HG02884 (cell line): ENCODE data around the gene TOB1.
"Not testable (repeated sequence)": the region's sequence is repeated elsewhere in the genome, so short reads cannot be mapped to it uniquely, and the experiment has no call there.

Experiments used
- ATAC-seq: cut with Tn5 transposase; IDR thresholded peaks from one replicate; pipeline ENCODE4 v1.9.1; 2021; ENCODE audit warnings: mild to moderate bottlenecking, moderate library complexity; ENCODE audit not compliant: unreplicated experiment

Gene TOB1

DNA sequence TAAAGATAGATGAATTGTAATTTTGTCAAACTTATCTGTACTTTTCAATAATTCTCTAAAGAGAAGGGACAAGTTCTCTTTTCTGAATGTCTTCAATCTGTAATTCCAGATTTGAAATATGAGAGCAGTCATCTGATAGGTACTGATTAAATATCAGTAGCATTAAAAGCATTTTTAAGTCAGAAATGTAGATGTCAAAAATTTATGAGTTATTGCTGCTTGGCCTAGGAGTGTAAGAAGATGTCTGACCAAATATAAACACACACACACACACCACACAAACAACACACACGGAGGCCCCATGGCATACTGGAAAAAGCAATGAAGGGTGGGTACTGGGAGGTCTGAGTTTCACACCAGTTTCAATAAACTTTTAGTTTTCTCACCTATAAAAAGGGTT, 2.4 kb upstream of the TOB1 start:
- no peak for ATAC-seq

DNA sequence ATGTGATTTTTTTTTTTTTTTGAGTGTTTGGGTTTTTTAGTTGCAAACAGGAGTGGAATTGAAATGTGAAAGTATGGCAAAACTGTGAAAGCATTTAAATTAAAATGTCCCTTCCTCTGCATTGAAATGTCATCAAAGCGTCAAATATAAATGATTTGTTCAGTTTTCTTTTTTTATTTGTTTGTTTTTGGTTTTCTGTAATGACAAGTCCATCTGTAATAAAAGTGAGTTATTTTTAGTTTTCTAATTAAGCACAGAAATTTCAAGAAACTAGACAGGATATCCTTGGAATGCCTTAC, 1.9 kb upstream of the TOB1 start:
- ATAC-seq = no peak

DNA sequence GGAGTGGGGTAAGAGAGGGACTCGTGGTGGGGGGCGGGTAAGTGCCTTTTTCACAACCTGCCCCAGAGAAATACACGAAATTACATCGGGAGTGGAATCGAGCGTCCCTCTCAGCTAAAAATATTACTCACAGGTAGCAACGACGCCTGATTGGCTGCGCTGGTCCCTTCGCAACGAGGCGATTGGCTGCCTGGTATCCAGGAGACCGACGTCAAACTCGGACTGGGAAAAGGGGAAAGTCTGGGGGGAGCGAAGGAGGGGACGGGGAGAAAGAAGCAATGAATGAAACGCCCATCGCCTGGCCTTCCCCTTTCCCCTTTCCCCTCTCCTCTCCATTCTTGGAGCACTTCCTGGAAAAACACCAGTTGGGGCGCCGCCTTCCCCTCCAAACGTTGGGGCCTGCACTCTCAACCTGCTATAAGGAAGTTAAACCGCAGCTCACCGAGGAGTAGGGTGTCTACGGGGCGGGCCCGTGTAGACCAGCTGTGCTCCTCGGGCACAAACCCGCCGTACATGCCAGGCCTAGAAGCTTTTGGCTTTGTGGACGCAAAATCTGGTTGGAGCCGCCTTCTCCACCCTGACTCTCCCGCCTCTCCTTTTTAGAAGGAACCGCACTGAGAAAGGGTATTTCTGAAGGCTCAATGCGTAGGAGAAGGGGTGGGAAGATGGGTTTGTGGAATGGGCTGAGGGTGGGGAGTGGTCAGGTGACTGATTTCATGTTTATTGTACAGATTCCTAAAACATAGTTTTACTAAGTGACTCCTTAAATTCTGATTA, 1.4 kb upstream of the TOB1 start:
- ATAC-seq = peak; percentile 31

DNA sequence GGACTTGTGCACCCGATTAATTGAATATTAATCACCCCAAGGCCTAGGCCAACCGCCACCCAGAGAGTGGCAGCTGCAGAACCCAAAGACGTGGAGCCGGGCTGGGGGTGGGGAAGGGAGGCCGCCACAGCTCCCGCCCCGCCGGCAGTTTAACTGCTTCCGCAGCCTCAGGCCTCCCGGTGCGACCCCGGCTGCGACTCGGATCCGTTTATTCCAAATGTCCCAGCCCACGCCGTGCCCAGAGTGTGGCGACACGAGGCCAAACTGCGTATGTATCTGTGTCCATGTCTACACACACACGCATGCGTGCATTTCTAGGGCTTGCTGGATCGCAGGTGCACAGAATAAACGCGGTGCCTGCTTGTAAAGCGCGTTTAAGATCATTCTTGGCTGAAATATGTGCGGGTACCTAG, 802 bp upstream of the TOB1 start:
- ATAC-seq = no peak

DNA sequence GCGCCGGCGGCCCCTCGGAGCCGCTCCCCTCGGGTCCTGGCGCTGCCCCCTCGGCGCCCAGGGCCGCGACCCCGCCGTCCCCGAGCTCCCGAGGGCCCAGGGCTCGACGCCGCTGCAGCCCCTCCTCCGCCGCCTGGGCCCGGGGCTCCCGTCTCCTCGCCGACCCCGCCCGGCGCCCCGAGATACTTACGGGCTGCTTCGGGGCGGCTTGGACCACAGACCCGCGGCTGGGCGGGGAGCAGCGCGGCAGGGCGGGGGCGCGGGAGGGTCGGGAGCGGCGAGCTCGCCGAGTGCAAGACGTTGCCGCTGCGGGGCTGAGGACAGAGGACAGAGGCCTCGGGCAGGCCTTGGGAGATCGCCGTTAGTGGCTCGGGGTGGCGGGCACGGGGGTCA, 290 bp downstream of the TOB1 start:
- peak; percentile 3 for ATAC-seq

DNA sequence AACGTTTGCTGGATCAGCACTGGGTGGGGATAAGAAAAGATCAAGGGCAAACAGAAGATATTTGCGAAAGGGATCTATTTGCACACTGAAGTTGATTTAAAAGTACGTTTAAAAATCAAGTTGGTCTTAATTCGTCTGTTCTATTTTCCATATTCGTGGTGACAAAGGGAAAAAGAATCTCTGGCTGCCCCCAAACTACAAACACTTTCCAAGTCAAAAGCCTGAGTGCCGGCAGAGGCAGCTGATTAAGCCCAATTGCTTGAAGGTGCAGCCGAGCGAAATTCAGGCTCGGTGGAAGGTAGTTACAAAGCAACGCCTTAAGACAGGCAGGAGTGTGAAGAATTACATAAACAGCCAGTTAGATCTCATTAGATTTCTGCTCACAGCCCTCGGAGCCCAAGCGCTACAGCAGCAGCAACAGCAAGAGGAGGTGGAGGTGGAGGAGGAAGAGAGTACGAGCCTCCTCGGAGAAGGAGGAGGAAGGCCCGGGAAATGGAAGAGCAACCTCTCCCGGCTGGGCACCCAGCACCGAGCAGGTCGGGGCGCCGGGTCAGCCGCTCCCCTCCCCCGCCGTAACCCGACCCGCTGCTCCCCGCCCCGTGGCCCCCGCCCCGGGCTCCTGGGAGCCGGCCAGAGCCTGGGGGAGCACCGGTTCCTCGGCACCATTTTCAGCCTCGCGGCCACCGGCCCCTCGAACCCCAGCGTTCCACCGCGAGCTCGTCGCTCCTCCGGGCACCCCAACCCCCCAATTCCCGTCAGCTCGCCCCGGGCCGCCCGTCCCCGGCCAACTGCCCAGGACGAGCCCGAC, 890 bp downstream of the TOB1 start:
- ATAC-seq = no peak

GRCh38 chr17:50864747-50865059, 1.5 kb downstream of the TOB1 start:
- no peak for ATAC-seq

- ATAC-seq = no peak
Observed at GRCh38 chr17:50863931-50864330, 2.2 kb downstream of the TOB1 start.

DNA sequence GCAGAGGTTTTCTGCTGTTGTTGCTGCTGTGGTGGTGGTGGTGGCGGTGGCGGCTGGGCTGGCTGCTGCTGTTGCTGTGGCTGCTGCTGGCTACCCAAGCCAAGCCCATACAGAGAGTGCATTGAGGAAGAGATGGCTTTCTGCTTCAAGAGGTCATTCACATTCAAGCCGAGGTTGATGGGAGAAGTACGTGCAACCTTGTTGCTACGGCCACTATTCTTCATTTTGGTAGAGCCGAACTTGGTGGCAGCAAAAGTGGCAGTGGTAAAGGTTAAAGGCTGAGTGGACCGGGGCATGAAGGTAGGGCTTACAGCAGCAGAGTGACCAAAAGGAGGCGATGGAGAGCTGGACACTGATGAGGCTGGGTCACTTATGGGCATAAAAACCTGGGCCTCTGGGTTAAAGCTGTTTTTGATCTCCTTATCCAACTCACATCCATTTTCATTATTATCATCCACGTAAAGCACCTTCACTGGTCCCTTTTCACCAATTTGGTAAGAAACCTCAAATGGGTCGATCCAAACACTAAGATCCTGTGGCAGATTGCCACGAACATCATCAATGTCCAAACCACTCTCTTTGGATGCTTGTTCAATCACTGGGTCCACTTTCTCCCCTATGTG, 2.8 kb downstream of the TOB1 start:
- ATAC-seq = no peak

DNA sequence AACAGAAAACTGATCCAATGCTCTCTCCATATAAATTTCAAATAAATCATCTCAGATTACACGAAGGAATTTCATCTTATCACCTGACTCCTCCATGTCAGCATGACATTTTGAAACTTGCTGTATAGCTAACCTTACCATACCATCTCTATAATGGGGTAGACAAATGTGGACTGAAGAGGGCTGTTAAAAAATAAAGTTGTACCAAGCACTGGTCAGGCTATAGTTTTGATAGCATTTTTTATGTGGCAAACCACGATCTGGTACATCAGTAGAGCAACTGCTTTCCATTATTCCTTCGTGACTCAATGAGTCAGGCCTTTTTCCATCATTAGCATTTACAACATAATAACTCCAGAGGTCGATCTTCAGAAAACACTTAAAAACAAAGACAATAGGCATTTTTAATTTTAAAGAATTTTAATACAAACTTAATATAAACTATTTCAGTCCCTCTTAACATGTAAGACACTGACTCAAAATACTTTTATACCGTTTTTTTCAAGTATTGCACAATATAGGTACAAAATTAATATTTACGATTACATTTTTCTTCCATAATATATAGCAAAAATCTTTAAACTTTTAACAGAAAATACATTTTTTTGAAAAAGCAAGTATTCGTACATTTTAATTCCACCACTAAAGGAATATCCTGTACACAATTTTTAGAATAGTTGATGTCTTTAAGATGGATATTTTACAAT, 4.2 kb downstream of the TOB1 start:
- ATAC-seq = no peak

GRCh38 chr17:50861334-50861676, 4.8 kb downstream of the TOB1 start:
- no peak for ATAC-seq

DNA sequence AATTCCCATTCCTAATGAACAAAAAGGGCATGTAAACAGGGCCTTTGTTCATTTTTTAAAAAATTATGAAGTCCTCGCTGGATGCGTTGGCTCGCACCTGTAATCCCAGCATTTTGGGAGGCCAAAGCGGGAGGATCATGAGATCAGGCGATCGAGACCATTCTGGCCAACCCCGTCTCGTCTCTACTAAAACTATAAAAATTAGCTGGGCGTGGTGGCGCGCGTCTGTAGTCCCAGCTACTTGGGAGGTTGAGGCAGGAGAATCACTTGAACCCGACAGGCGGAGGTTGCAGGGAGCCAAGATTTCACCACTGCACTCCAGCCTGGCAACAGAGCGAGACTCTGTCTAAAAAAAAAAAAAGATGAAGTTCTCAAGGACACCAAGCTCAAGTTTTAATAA, 6.4 kb downstream of the TOB1 start:
- ATAC-seq = not testable (repeated sequence)

GRCh38 chr17:50858486-50859225, 7.5 kb downstream of the TOB1 start:
- ATAC-seq = no peak

GRCh38 chr17:50856431-50856830, 9.7 kb downstream of the TOB1 start:
- ATAC-seq = no peak

DNA sequence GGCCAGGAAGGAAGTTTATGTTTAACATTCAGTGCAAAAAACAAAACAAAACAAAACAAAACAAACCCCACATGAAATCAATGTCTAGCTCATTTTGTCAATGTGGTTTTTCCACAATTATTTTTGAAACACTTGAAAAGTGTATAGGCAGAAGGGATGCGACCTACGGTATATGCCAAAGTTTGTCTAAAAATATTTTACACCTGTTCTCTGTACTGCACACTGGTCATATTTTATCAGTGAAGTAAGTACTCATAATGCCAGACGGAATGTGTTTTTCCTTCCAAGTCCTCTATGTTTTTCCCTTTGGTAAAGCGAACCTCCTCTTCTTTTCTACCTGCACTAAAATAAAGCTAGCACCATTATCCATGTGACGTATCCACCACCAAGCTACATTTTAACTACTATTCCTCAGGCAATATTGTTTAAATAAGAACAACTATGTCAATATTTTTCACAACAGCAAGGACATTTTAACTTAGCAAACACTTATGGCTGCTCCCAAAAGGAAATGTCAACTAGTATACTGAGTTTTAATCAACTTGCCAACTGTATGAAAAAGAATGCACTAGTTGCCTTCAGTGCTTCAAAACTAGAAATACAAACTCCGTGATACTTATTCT, 10.3 kb downstream of the TOB1 start:
- no peak for ATAC-seq

- ATAC-seq = no peak
Observed at GRCh38 chr17:50853781-50854180, 12.4 kb downstream of the TOB1 start.

GRCh38 chr17:50853015-50853615, 13.0 kb downstream of the TOB1 start:
- ATAC-seq = no peak

- ATAC-seq = no peak
Observed at GRCh38 chr17:50850640-50851039, 15.5 kb downstream of the TOB1 start.

DNA sequence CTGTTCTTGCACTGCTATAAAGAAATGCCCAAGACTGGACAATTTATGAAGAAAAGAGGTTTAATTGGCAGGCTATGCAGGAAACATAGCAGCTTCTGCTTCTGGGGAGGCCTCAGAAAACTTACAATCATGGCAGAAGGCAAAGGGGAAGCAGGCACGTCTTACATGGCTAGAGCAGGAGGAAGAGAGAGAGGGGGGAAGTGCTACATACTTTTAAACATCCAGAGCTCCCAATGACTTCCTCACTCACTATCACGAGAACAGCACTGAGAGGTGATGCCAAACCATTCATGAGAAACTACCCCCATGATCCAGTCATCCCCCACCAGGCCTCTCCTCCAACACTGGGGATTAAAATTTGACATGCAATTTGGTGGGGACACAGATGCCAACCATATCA, 17.4 kb downstream of the TOB1 start:
- no peak for ATAC-seq

- ATAC-seq = no peak
Observed at GRCh38 chr17:50848039-50848438, 18.1 kb downstream of the TOB1 start.
